ENCODE results near the gene OGFOD3. TPM values are rescaled to one million over a fixed set of nuclear protein-coding genes. Genes with fewer than 3 reads are reported as not detected.

The OGFOD3 gene
- total RNA-seq, 4 donors from 2014 or later, result 12.4 to 30.1 (median 24.0) TPM

DNA sequence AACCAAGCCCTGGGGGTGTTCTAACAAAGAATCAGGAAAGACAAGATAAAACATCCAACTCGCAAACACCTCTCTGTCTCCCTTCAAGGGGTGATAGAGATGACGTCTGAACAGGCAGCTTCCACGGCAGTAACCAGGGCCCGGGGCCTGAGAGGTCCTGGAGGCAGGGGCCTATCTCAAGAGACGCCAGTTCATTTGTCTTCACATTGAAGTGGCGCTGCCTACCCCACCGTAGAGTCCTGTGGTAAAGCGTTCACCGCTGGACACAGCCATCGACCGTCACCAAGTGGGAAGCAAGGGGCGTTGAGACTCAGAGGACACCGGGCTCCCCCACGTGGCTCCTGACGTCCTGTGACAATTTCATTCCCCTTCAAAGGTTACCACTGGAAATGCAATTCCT, 25.4 kb downstream of the OGFOD3 start:
- no peaks in the 10 kb centered on the region for H3K27me3 ChIP-seq
- H3K36me3 ChIP-seq, result peaks cover 0 to 20% (median 0%) of the 10 kb centered on the region in 3 donors
- H3K4me1 ChIP-seq, result no peaks in the 10 kb centered on the region
- no peak overlapping the region for H3K27ac ChIP-seq
- no peaks in the 10 kb centered on the region for H3K9me3 ChIP-seq
- no peak overlapping the region for H3K4me3 ChIP-seq
- DNase-seq, result no peak
- TF ChIP-seq, protein P1, sequence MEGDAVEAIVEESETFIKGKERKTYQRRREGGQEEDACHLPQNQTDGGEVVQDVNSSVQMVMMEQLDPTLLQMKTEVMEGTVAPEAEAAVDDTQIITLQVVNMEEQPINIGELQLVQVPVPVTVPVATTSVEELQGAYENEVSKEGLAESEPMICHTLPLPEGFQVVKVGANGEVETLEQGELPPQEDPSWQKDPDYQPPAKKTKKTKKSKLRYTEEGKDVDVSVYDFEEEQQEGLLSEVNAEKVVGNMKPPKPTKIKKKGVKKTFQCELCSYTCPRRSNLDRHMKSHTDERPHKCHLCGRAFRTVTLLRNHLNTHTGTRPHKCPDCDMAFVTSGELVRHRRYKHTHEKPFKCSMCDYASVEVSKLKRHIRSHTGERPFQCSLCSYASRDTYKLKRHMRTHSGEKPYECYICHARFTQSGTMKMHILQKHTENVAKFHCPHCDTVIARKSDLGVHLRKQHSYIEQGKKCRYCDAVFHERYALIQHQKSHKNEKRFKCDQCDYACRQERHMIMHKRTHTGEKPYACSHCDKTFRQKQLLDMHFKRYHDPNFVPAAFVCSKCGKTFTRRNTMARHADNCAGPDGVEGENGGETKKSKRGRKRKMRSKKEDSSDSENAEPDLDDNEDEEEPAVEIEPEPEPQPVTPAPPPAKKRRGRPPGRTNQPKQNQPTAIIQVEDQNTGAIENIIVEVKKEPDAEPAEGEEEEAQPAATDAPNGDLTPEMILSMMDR (IDR thresholded peaks at IDR 0.05), result no peak
- no peak for TF ChIP-seq POLR2A (IDR thresholded peaks at IDR 0.05)

DNA sequence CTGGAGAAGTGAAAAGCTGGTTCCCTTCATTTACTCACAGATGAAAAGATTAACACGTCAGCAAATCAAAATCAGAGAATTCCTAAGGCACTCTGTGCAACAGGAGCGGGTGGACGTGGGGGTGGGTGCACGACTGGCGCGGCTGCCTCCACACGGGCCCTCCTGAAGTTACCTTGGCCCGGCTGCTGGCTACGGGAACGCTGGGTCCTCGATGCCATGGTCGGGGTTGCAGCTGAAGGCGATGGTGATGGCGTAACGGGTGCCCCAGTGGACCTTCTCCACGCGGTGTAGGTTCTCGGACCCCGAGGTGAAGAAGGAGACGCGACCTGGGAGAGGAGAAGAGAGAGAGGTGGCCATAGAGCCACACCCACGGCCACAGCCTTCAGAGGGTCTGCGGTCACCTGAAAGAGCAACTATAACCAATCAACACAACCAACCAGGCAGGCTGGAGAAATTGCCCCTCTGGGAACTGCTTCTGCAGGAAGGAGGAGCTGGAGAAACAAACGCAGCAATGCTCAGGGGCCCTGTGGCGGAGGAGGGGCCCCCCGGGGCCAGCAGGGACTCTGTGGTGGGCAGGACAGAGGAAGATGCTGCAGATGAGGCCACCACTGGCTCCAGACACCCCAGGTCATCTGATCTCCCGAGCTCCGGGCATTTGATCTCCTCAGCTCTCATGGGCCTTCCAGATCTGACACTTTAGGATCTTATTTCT, 26.0 kb downstream of the OGFOD3 start:
- Histone ChIP-seq H3K4me3 (no peak overlapping the region), H3K27ac (no peak overlapping the region), H3K36me3 (peaks cover 0 to 19% (median 0%) of the 10 kb centered on the region in 3 donors), H3K27me3 (no peaks in the 10 kb centered on the region), H3K4me1 (no peaks in the 10 kb centered on the region), H3K9me3 (no peaks in the 10 kb centered on the region)
- TF ChIP-seq POLR2A (IDR thresholded peaks at IDR 0.05), result no peak
- TF ChIP-seq, protein P1 (IDR thresholded peaks at IDR 0.05), result no peak
- no peak for DNase-seq

DNA sequence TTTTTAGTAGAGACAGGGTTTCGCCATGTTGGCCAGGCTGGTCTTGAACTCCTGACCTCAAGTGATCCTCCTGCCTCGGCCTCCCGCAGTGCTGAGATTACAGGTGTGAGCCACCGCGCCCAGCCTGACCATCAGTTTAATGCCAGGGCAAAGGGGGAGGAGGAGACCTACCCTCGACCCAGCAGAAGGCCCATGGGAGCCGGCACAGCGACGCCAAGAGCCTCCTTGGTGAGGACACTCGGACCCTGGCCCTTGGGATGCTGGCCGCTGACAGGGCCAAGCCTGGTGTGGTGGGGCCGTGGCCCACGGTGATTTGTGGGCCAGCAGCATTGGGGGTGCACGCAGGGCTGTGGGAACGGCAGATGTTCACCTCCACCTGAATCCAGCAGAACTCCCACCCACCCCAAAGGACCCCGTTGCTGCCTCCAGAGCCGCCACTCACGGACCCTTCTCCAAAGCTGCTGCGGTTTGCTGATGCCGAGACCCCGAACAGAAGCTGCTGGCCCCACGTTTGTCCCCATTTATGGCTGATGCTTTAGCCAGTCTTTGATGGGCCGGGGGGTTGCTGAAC, 26.8 kb downstream of the OGFOD3 start:
- Histone ChIP-seq H3K27me3 (no peaks in the 10 kb centered on the region), H3K9me3 (no peaks in the 10 kb centered on the region), H3K4me3 (no peak overlapping the region), H3K4me1 (peaks cover 0 to 6% (median 0%) of the 10 kb centered on the region in 4 donors), H3K36me3 (peaks cover 0 to 11% (median 0%) of the 10 kb centered on the region in 3 donors), H3K27ac (no peak overlapping the region)
- DNase-seq, result no peak
- no peak for TF ChIP-seq POLR2A (IDR thresholded peaks at IDR 0.05)
- TF ChIP-seq, protein P1 (IDR thresholded peaks at IDR 0.05), result no peak

DNA sequence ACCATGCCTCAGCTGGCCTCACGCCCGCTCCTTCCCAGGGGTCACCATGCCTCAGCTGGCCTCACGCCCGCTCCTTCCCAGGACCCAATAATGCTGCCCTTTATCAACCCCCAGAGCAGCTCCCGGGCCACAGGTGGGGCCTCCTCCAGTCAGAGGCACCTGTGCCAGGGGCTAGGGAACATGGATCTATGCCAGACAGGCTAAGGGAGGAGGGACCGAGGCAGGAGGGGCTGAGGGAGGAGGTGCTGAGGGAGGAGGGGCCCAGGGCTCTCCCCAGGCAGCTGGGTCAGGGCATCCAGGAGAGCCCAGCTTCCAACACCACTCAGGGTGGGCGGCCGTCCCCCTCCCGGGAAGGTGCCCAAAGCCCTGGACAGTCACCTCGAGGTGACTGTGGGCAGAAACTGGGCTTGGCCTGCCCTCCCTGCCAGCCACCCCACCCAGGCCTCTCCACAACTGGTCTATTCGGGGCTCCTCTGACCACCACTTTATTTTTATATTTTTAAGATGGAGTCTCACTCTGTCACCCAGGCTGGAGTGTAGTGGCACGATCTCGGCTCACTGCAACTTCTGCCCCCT, 27.4 kb downstream of the OGFOD3 start:
- TF ChIP-seq, protein P1 (IDR thresholded peaks at IDR 0.05), result no peak
- no peak for TF ChIP-seq POLR2A (IDR thresholded peaks at IDR 0.05)
- Histone ChIP-seq H3K27ac (no peak overlapping the region), H3K36me3 (peaks cover 0 to 11% (median 0%) of the 10 kb centered on the region in 3 donors), H3K4me3 (no peak overlapping the region), H3K9me3 (no peaks in the 10 kb centered on the region), H3K4me1 (peaks cover 0 to 6% (median 0%) of the 10 kb centered on the region in 4 donors), H3K27me3 (no peaks in the 10 kb centered on the region)
- DNase-seq, result no peak

DNA sequence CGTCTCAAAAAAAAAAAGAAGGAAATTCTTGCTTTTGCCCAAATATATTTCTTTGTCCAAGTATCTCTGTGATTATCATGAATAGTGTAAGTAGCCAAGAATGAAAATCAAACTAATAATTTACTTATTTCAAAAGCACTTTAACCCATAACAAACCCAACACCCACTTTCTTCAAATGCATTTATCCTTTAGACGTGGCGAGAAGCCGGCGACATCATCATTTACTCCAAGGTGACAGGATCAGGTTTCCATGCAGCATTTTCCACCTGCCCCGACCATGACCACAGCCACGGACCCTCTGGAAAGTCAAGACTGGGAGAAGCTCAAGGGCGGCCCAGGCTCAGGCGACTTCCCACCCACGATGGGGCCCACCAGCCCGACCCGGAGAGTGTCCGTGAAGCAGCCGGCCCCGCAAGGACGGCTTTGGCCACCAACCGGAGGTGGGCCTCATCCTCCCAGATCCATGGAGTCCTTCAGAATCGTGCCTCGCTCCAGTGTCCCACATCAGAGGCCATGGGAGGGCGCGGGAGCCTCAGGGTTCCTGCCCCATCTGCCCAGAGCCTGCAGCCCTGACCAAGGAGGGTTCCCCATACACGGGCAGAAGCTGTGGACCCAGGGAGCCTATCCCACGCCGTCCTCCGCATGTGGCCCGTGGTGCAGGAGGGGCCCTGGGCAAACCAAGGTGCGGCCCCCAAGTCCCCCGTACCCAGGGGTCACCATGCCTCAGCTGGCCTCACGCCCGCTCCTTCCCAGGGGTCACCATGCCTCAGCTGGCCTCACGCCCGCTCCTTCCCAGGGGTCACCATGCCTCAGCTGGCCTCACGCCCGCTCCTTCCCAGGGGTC, 28.1 kb downstream of the OGFOD3 start:
- H3K4me3 ChIP-seq, result no peak overlapping the region
- H3K36me3 ChIP-seq, result peaks cover 0 to 11% (median 0%) of the 10 kb centered on the region in 3 donors
- no peaks in the 10 kb centered on the region for H3K9me3 ChIP-seq
- H3K27me3 ChIP-seq, result no peaks in the 10 kb centered on the region
- TF ChIP-seq POLR2A (IDR thresholded peaks at IDR 0.05), result no peak
- TF ChIP-seq, protein P1 (IDR thresholded peaks at IDR 0.05), result no peak
- DNase-seq, result no peak
- H3K4me1 ChIP-seq, result peaks cover 0 to 6% (median 0%) of the 10 kb centered on the region in 4 donors
- no peak overlapping the region for H3K27ac ChIP-seq

All from Peyer's patch (tissue), 4 donors.